HG02840 (cell line): Measurements from ENCODE around the gene ARHGEF28.
A peak's percentile ranks its signal among the peaks of the same experiment; 100 is the strongest.

ENCODE experiments used
- ATAC-seq: cut with Tn5 transposase; IDR thresholded peaks from one replicate; pipeline ENCODE4 v1.9.1; 2021; ENCODE audit warnings: mild to moderate bottlenecking, moderate library complexity, moderate number of reproducible peaks; ENCODE audit not compliant: unreplicated experiment, low FRiP score

The ARHGEF28 gene

GRCh38 chr5:73892806-73893205 is 266.8 kb downstream of the ARHGEF28 start:
- ATAC-seq, result no peak

DNA sequence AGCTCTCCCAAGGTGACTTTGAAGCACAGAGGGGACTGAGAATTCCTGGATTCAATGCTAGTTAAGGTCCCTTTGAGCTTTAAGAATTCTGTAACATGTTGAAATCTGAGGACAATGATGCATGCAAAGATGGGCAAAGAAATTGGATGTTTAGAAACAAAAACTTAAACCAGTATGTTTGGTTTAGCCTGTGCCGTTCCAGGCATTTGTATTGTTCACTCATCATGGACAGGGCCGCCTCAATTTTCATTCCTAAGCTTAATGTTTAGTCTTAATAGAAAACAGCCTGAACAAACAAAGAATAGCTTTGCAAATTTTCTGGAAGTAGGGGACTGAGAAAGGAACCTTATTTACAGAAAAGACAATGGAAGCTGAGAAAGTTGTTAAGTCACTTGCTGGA is 267.8 kb downstream of the ARHGEF28 start:
- no peak for ATAC-seq

- ATAC-seq, result no peak
Observed at GRCh38 chr5:73894860-73895259, 268.9 kb downstream of the ARHGEF28 start.

DNA sequence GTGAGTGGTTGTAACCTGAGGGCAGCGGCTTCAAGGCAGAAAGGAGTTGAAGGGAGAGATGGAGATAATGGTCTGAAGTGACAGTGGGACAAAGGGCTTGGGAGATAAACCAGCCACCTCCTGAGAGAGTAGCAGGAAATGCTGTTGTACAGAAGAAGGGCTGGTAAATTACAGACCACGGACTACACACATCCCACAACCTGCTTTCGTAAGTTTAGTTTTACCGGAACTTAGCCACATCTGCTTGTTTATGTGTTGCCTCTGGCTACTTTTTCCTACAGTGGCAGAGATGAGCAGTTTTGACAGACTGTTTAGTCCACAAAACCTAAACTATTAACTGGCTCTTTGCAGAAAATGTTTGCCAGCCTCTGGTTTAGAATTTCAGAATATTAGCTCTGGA is 269.5 kb downstream of the ARHGEF28 start:
- no peak for ATAC-seq

GRCh38 chr5:73896097-73896496 is 270.1 kb downstream of the ARHGEF28 start:
- no peak for ATAC-seq

DNA sequence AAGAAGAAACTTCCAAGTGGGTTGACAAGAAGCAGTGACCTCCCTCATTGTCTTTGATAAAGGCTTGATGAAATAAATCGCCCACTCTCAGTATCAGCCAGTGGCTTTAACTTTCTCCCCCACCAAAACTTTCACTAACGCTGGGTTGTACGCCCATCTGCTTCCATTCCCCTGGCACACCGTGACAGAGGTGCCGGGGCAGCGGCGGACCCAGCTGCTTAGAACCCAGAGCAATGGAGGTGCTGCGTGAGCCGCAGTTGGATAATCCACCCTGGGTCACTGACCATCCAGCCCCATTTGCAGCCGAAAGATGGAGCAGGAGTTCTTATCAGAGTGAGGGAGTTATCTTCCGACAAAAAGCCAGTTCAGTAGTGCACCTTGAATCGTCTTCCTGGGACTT is 270.7 kb downstream of the ARHGEF28 start:
- no peak for ATAC-seq

- ATAC-seq, result no peak
Observed at GRCh38 chr5:73897893-73898292, 271.9 kb downstream of the ARHGEF28 start.

DNA sequence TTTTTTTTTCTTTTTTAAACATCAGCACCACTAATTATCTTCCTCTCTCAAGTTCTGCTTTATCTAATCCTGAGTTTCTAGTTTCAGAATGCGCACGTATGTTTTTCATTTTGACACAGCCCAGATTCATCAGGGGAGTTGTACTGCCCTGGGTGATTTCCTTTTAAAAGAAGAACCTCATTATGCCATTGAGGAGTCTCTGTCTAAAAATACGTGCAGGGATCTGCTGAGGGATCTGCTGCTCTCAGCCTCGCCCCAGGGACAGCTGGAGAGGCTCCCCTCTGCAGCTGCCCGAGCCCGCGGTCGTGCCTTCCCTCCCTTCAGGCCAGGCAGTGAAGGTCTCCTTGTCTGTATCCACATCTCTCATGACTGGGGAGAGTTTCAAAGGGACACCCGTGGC is 273.1 kb downstream of the ARHGEF28 start:
- peak; percentile 80 for ATAC-seq

DNA sequence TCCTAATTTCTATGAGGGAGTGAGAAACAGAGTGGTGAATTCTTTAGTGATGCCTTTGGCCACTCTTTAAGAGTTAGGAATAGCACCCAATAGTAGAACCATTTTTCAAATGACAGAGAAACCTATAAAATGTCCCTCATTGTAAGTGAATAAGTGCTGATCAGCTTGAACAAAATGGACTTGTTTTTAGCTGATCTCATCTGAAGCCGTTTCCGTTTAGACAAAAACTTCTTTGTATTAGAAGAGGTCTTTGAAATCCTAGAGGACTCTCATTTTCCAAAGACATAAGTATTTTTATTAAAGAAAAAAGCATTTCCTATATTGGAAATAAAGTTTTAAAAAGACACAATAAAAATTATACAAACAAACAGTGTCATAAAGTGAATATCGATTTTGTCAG is 273.9 kb downstream of the ARHGEF28 start:
- ATAC-seq, result no peak

GRCh38 chr5:73900566-73900965 is 274.6 kb downstream of the ARHGEF28 start:
- no peak for ATAC-seq

- ATAC-seq, result no peak
Observed at GRCh38 chr5:73901043-73901442, 275.0 kb downstream of the ARHGEF28 start.

GRCh38 chr5:73901455-73901854 is 275.5 kb downstream of the ARHGEF28 start:
- ATAC-seq, result no peak

- no peak for ATAC-seq
Observed at GRCh38 chr5:73902327-73903051, 276.5 kb downstream of the ARHGEF28 start.

DNA sequence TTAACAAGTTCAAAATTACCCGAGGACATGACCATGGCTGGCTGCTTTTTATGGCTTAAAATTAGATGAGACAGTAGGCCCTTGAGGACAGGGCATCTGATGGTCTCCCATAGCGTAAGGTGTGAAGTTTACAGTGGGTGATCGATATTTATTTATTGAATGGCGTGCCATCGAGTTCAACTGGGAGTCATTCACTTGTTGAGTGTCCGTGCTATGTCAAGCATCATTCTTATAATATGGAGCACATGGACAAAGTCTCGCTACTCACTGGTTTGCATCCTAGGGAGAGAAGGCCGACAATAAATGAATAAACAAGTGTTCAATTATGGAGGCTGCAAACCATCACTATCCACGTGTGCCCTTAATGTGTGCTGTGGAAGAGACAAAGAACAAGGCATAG is 277.2 kb downstream of the ARHGEF28 start:
- ATAC-seq, result no peak

GRCh38 chr5:73906277-73906676 is 280.3 kb downstream of the ARHGEF28 start:
- no peak for ATAC-seq

DNA sequence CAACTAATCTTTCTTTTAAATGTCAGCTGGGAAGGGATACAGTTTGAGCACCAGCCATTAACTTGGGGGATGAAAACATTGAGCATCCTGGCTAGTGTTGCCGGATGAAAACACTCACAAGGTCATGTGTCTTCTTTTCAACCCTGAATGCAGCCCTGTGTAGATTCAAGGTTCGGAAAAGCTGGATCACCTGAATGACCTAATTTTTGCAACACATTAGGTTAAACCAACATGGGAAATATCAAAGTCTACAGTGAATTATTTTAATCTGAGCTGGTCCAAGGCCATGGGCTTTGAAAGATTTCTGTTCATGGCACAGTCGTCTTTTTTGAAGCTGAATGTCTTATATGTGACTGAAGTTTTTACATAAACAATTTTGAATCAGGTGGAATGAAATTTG is 281.2 kb downstream of the ARHGEF28 start:
- no peak for ATAC-seq

DNA sequence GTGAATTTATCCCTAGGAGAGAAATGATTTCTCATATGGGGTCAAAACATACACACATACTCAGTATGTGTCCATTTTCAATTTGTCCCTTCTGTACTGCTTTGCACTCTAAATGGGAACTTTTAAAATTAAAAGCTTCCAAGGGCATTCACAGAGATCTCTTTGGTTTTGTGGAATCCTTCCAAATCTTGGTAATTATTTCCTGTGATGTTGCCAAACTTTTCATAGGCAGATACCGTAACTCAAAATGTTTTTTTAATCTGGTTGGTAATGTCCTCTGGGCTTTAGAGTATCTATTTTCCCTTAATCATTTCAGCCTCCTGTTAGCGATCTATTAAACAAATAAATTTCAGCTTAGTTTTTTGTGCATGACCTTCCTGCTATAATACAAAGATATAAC is 282.4 kb downstream of the ARHGEF28 start:
- ATAC-seq, result no peak

GRCh38 chr5:73908846-73909245 is 282.9 kb downstream of the ARHGEF28 start:
- no peak for ATAC-seq

DNA sequence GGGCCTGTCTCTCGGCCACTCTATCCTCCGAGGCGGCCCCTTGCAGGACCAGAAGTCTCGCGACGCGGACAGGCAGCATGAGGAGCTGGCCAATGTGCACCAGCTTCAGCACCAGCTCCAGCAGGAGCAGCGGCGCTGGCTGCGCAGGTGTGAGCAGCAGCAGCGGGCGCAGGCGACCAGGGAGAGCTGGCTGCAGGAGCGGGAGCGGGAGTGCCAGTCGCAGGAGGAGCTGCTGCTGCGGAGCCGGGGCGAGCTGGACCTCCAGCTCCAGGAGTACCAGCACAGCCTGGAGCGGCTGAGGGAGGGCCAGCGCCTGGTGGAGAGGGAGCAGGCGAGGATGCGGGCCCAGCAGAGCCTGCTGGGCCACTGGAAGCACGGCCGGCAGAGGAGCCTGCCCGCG is 283.5 kb downstream of the ARHGEF28 start:
- ATAC-seq, result no peak

DNA sequence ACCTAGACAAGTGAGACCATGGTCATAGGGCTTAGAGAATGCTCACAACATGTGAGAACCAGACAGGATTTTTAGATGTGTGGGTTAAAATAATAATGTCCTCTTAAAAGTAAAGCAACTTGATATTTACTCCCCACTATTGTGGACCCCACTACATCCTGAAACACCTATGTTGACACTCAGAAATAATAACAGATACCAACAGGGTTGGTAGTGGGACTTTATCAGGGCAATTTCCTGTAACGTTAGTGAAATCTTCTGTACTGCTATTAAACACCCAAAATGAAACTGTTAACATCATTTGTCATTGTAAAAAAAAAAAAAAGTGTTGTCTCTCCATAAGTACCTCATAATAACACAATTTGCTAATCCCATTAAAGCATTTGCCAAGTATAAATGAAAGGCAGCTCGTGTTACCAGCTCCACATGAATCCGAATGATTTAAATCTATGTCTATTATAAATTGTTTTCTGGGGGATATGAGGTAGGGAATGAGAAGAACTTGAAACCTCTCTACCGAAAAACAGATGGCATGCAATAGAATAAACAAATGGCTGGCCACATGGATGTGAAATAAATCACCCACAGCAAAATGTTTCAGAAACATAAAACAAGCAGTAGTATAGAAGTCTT is 285.9 kb downstream of the ARHGEF28 start:
- ATAC-seq, result no peak

DNA sequence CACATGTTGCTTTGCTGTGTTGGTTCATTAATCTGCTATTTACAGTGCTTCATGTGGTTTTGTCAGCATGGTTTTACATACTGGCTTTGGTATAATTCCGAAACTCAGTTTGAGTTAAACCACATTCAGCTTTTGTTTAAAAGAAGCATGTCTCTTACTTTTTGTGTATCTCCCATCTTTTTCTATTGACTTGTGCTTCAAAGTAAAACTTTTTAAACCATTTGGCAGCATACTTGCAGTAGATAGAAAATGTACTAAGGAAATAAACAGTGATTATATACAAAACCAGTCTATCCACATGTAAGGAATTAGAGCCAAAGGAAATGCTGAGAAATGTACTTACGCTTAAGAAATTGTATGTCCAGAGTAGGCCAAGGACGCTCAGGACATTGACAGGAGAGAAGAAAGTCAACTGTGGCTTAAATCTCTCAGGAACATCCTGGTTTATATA is 286.9 kb downstream of the ARHGEF28 start:
- ATAC-seq, result no peak

DNA sequence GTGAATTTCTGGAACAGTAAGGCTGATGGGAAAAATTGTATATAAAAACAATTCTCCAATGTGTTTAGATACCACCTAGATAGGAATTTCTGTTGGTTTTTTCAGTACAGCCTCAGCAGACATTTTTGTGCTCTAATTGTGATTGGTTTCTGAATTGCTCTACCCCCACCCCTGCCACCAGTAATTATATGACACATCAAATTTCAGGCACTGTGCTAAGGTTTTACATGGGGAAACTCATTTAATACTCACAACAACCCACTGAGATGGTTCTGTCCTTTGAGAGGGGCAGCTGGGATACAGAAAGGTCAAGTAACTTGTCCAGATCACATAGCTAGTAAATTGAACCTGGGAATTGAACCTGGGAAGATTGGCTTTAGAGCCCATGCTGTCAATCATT is 288.0 kb downstream of the ARHGEF28 start:
- no peak for ATAC-seq
